HAP-1 (cell line): ENCODE measurements around the gene SERPINB6.
"Not testable (repeated sequence)": the region's sequence is repeated elsewhere in the genome, so short reads cannot be mapped to it uniquely, and the experiment has no call there.

Experiments
- DNase-seq, 2 experiments: peaks; one replicate each; pipeline ENCODE4 v3.0.0-alpha.2; 2016 to 2020; ENCODE audit warnings: low spot score in 2 of 2
- H3K27me3 ChIP-seq: fragments of 250-450 bp; sonication (Bioruptor Pico); 2 replicates; pipeline ENCODE4 v1.5.1; 2020; ENCODE audit warnings: low read depth, mild to moderate bottlenecking, moderate library complexity
- H3K36me3 ChIP-seq: fragments of 250-450 bp; sonication (Bioruptor Pico); replicated peaks from 2 replicates; pipeline ENCODE4 v1.5.1; 2020; ENCODE audit warnings: mild to moderate bottlenecking
- H3K4me1 ChIP-seq: fragments of 250-450 bp; sonication (Bioruptor Pico); 2 replicates; pipeline ENCODE4 v1.5.1; 2020; ENCODE audit warnings: mild to moderate bottlenecking
- H3K4me3 ChIP-seq: fragments of 250-450 bp; sonication (Bioruptor Pico); 2 replicates; pipeline ENCODE4 v1.5.1; 2020; ENCODE audit warnings: mild to moderate bottlenecking, moderate library complexity
- H3K9me3 ChIP-seq: fragments of 250-450 bp; sonication (Bioruptor Pico); 2 replicates; pipeline ENCODE4 v1.5.1; 2020; ENCODE audit warnings: mild to moderate bottlenecking, moderate library complexity
- in situ Hi-C: fragments of 300-500 bp; cut with MboI; formaldehyde crosslinking; loops from 3 replicates; pipeline ENCODE4 v1.14.3; 2020; ENCODE audit warnings: low sequenced_read_pairs, inconsistent platforms, mixed read lengths

Gene SERPINB6

GRCh38 chr6:2920671-2921112 is 50.7 kb downstream of the SERPINB6 start:
- in situ Hi-C loops: no loop called here
- Histone ChIP-seq H3K27me3 (no peaks in the 10 kb centered on the region), H3K9me3 (no peaks in the 10 kb centered on the region), H3K4me1 (peaks cover 23% of the 10 kb centered on the region), H3K4me3 (no peak overlapping the region), H3K36me3 (no peaks in the 10 kb centered on the region)
- DNase-seq: no peak

GRCh38 chr6:2919886-2920285 is 51.5 kb downstream of the SERPINB6 start:
- in situ Hi-C loops: no loop called here
- DNase-seq: no peak
- Histone ChIP-seq H3K4me3 (no peak overlapping the region), H3K4me1 (peaks cover 29% of the 10 kb centered on the region), H3K27me3 (no peaks in the 10 kb centered on the region), H3K9me3 (no peaks in the 10 kb centered on the region), H3K36me3 (no peaks in the 10 kb centered on the region)

- in situ Hi-C loops: no loop called here
- H3K36me3 ChIP-seq: no peaks in the 10 kb centered on the region
- no peak for DNase-seq
- no peak overlapping the region for H3K4me3 ChIP-seq
- H3K27me3 ChIP-seq: no peaks in the 10 kb centered on the region
- H3K9me3 ChIP-seq: no peaks in the 10 kb centered on the region
- peaks cover 30% of the 10 kb centered on the region for H3K4me1 ChIP-seq
Measured at GRCh38 chr6:2919401-2919800, 52.0 kb downstream of the SERPINB6 start.

- Histone ChIP-seq H3K4me3 (no peak overlapping the region), H3K4me1 (peaks cover 30% of the 10 kb centered on the region), H3K27me3 (no peaks in the 10 kb centered on the region), H3K36me3 (no peaks in the 10 kb centered on the region), H3K9me3 (no peaks in the 10 kb centered on the region)
- in situ Hi-C loops: no loop called here
- no peak for DNase-seq
Measured at GRCh38 chr6:2918936-2919335, 52.4 kb downstream of the SERPINB6 start.

- Histone ChIP-seq H3K4me1 (peaks cover 30% of the 10 kb centered on the region), H3K4me3 (no peak overlapping the region), H3K27me3 (no peaks in the 10 kb centered on the region), H3K9me3 (no peaks in the 10 kb centered on the region), H3K36me3 (no peaks in the 10 kb centered on the region)
- no peak for DNase-seq
- in situ Hi-C loops: no loop called here
Measured at GRCh38 chr6:2917801-2918445, 53.4 kb downstream of the SERPINB6 start.

GRCh38 chr6:2917065-2917464 is 54.3 kb downstream of the SERPINB6 start:
- H3K4me3 ChIP-seq: no peak overlapping the region
- no peaks in the 10 kb centered on the region for H3K9me3 ChIP-seq
- no peaks in the 10 kb centered on the region for H3K27me3 ChIP-seq
- DNase-seq: peak; percentile 61 to 68
- in situ Hi-C loops: no loop called here
- peaks cover 28% of the 10 kb centered on the region for H3K4me1 ChIP-seq
- H3K36me3 ChIP-seq: no peaks in the 10 kb centered on the region

- no peaks in the 10 kb centered on the region for H3K9me3 ChIP-seq
- in situ Hi-C loops: no loop called here
- H3K4me1 ChIP-seq: peaks cover 26% of the 10 kb centered on the region
- H3K36me3 ChIP-seq: no peaks in the 10 kb centered on the region
- peak; percentile 85 to 96 for DNase-seq
- no peak overlapping the region for H3K4me3 ChIP-seq
- no peaks in the 10 kb centered on the region for H3K27me3 ChIP-seq
Measured at GRCh38 chr6:2916158-2916925, 55.0 kb downstream of the SERPINB6 start.

GRCh38 chr6:2915150-2915549 is 56.2 kb downstream of the SERPINB6 start:
- Histone ChIP-seq H3K27me3 (no peaks in the 10 kb centered on the region), H3K4me3 (no peak overlapping the region), H3K9me3 (no peaks in the 10 kb centered on the region), H3K4me1 (peaks cover 27% of the 10 kb centered on the region), H3K36me3 (no peaks in the 10 kb centered on the region)
- DNase-seq: no peak
- in situ Hi-C loops: no loop called here

- peaks cover 32% of the 10 kb centered on the region for H3K4me1 ChIP-seq
- in situ Hi-C loops: no loop called here
- H3K36me3 ChIP-seq: no peaks in the 10 kb centered on the region
- H3K27me3 ChIP-seq: no peaks in the 10 kb centered on the region
- H3K4me3 ChIP-seq: no peak overlapping the region
- DNase-seq: peak in 1 of 2 experiments; percentile 46
- no peaks in the 10 kb centered on the region for H3K9me3 ChIP-seq
Measured at GRCh38 chr6:2914318-2914660, 57.1 kb downstream of the SERPINB6 start.

GRCh38 chr6:2913621-2914317 is 57.6 kb downstream of the SERPINB6 start:
- Histone ChIP-seq H3K9me3 (no peaks in the 10 kb centered on the region), H3K4me3 (no peak overlapping the region), H3K27me3 (no peaks in the 10 kb centered on the region), H3K4me1 (peaks cover 37% of the 10 kb centered on the region), H3K36me3 (no peaks in the 10 kb centered on the region)
- DNase-seq: no peak
- in situ Hi-C loops: no loop called here

- Histone ChIP-seq H3K36me3 (no peaks in the 10 kb centered on the region), H3K4me3 (no peak overlapping the region), H3K9me3 (no peaks in the 10 kb centered on the region), H3K4me1 (peaks cover 32% of the 10 kb centered on the region), H3K27me3 (no peaks in the 10 kb centered on the region)
- DNase-seq: no peak
- in situ Hi-C loops: no loop called here
Measured at GRCh38 chr6:2911171-2911570, 60.2 kb downstream of the SERPINB6 start.

GRCh38 chr6:2909718-2910117 is 61.6 kb downstream of the SERPINB6 start:
- H3K9me3 ChIP-seq: no peaks in the 10 kb centered on the region
- in situ Hi-C loops: no loop called here
- DNase-seq: no peak
- H3K4me1 ChIP-seq: peaks cover 21% of the 10 kb centered on the region
- H3K36me3 ChIP-seq: no peaks in the 10 kb centered on the region
- H3K27me3 ChIP-seq: no peaks in the 10 kb centered on the region
- no peak overlapping the region for H3K4me3 ChIP-seq

GRCh38 chr6:2909051-2909606 is 62.2 kb downstream of the SERPINB6 start:
- H3K9me3 ChIP-seq, H3K36me3 ChIP-seq, in situ Hi-C loops, DNase-seq, H3K27me3 ChIP-seq, H3K4me3 ChIP-seq: not testable (repeated sequence)
- peaks cover 21% of the 10 kb centered on the region for H3K4me1 ChIP-seq

- H3K27me3 ChIP-seq, H3K36me3 ChIP-seq, H3K9me3 ChIP-seq, in situ Hi-C loops, DNase-seq, H3K4me3 ChIP-seq: not testable (repeated sequence)
- H3K4me1 ChIP-seq: peaks cover 21% of the 10 kb centered on the region
Measured at GRCh38 chr6:2908516-2908915, 62.9 kb downstream of the SERPINB6 start.
